ENCODE measurements around the gene TNFSF15.

DNA sequence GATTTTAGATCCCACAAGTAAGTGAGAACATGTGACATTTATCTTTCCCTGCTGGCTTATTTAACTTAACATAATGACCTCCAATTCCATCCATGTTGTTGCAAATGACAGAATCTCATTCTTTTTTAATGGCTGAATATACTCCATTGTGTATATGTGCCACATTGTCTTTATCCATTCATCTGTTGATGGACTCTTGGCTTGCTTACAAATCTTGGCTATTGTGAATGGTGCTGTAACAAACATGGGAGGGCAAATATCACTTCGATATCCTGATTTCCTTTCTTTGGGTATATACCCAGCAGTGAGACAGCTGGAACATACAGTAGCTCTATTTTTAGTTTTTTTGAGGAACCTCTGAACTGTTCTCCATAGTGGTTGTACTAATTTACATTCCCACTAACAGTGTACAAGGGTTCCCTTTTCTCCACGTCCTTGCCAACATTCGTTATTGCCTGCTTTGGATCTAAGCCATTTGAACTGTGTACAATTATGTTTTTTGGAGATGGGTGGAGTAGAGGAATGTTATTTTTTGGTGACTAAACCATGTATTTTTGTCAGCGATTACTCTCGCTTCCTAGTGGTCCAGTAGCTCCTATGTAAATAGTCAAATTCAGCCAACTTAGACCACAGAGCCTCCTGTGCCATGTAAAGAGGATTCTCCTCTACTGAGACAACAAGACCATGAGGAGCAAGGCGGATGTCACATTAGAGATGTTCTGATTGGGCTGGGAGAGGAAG, 60.6 kb downstream of the TNFSF15 start:
- TF ChIP-seq, protein P1, sequence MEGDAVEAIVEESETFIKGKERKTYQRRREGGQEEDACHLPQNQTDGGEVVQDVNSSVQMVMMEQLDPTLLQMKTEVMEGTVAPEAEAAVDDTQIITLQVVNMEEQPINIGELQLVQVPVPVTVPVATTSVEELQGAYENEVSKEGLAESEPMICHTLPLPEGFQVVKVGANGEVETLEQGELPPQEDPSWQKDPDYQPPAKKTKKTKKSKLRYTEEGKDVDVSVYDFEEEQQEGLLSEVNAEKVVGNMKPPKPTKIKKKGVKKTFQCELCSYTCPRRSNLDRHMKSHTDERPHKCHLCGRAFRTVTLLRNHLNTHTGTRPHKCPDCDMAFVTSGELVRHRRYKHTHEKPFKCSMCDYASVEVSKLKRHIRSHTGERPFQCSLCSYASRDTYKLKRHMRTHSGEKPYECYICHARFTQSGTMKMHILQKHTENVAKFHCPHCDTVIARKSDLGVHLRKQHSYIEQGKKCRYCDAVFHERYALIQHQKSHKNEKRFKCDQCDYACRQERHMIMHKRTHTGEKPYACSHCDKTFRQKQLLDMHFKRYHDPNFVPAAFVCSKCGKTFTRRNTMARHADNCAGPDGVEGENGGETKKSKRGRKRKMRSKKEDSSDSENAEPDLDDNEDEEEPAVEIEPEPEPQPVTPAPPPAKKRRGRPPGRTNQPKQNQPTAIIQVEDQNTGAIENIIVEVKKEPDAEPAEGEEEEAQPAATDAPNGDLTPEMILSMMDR (IDR thresholded peaks at IDR 0.05; ENCODE audit: insufficient read depth, low read length, poor library complexity, severe bottlenecking): no peak
- TF ChIP-seq EZH2phosphoT487 (conservative IDR thresholded peaks at IDR 0.05; ENCODE audit: low read length): no peak
